Hepatic stellate cell (primary cell): ENCODE data around the gene TRMT1.

ENCODE experiments used
- DNase-seq: peaks from one replicate; pipeline ENCODE4 v3.0.0; 2011; ENCODE audit warnings: low spot score

Gene TRMT1

GRCh38 chr19:13102416-13102665, 14.2 kb downstream of the TRMT1 start:
- no peak for DNase-seq

DNA sequence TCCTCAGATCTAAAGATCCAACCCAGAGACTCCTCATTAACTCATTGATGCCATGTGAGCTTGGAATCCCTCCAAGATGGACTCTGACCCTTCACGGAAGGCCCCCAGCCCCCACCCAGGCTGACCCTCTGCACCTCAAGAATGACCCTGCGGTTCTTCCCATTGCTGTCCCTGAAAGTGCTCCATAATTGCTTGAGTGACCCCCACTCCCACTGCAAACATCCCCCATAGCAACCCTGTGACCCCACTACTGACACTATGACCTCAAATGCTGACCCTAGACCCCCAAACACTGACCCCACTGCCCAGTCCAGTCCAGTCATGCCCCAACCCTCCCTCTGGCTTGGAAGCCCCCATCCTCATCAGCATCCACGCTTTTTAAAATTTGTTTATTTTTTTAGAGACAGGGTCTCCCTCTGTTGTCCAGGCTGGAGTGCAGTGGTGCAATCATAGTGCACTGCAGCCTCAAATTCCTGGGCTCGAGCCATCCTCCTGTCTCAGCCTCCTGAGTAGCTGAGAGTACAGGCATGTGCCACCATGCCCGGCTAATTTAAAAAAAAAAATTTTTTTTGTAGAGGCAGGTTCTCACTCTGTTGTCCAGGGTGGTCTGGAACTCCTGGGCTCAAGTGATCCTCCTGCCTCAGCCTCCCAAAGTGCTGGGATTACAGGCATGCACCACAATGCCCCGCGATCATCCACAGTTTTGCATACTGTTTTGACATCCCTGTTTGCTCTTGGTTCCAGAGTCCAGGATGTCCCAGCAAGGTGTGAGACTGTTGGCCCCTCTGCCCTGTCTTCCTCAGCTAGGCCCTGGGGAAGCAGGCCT, 14.7 kb downstream of the TRMT1 start:
- DNase-seq: no peak

- no peak for DNase-seq
These were observed 15.5 kb downstream of the TRMT1 start for GRCh38 chr19:13100841-13101589.

- DNase-seq: no peak
These were observed 16.4 kb downstream of the TRMT1 start for GRCh38 chr19:13100031-13100588.

- peak; percentile 53 for DNase-seq
These were observed 17.2 kb downstream of the TRMT1 start for GRCh38 chr19:13099073-13099999.

- peak; percentile 85 for DNase-seq
These were observed 18.1 kb downstream of the TRMT1 start for GRCh38 chr19:13098277-13099072.

GRCh38 chr19:13097463-13098258, 18.9 kb downstream of the TRMT1 start:
- DNase-seq: no peak

DNA sequence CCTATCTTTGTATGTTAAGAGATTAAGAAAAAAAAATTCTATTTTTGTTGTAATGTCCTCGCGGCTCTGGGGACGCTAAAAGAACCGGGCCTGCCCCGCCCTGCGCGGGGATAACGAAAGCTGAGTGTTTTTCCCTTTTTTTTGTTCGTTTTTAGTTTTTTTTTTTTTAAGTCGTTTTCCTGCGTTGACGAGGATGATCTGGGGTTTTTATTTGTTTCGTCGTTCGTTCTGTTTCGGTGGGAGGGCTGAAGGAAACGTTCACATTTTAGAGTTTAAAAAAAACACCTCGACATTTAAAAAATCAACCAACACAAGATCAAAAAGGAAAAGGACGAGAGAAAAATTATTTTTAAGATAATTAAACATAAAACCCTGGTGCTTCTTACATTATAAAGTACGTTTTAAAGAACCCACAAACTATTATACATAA, 19.5 kb downstream of the TRMT1 start:
- no peak for DNase-seq

DNA sequence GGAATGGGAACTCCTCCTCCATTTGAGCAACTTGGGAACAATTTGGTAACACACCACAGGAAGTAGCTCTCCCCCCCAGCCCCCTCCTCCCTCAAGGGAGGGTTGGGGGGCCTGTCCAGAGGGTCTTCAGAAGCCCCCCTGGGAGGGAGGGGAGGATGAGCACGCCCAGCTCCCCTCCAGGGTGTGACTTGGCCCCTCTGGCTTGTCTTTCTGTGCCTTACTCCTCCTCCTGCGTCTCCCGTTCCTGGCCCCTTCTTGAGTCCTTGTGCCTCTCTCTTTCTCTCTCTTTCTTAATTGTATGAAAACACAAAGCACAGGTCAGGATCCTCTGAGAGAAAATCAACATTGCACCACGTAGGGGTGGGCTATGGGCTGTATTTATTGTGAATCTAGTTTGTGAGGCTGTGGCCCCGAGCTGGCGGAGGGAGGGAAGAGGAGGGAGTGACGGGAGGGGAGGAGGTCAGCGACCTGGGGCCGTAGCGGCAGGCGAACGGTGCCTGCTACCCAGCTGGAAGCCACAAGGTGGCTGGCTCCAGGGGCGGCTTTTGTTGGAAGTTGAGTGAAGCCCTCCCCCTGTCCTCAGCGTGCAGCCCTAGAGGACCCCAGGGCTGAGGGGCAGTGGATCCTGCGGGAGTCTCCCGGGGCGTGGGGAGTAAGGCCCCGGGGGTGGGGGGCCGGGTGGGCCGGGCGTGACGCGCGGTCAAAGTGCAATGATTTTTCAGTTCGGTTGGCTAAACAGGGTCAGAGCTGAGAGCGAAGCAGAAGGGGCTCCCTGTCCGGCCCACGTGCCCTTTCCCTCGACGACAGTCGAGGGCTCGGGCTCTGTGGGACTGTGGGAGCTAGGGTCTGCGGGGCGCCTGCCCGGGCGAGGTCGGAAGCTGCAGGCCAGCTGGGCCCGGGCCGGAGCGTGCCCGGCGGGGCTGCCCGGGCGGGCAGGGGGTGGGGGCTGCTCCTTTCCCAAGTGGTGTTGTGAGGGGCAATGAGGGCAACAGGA, 20.3 kb downstream of the TRMT1 start:
- no peak for DNase-seq

GRCh38 chr19:13095393-13095784, 21.2 kb downstream of the TRMT1 start:
- no peak for DNase-seq

DNA sequence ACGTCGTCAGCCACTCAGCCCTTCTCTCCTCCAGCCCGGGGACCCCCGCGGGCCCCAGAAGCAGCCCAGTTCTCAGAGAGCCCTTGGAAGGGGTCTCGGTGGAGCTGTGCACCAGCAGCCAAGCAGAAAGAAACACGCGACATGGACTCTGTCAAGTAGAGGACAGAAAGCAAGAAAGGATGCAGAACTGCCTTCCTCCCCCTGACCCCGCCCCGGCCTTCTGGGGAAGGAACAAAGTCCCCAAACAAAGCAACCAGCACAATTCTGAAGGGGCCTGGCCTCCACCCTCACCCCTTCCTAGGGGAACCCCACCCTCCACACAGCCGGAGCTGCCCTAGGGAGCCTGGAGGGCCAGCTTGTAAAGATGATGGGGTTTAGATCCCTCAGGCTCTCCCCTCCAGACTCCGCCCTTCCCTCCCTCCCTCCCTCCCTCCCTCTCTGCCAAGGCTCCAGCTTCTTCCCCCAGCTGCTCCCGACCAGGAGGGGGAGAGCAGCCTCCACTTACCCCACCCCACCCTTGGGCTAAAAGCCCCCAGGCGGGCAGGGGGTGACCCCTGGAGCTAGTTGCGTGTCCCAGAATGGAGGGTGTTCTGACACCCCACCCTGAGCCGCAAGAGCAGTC, 21.7 kb downstream of the TRMT1 start:
- no peak for DNase-seq

DNA sequence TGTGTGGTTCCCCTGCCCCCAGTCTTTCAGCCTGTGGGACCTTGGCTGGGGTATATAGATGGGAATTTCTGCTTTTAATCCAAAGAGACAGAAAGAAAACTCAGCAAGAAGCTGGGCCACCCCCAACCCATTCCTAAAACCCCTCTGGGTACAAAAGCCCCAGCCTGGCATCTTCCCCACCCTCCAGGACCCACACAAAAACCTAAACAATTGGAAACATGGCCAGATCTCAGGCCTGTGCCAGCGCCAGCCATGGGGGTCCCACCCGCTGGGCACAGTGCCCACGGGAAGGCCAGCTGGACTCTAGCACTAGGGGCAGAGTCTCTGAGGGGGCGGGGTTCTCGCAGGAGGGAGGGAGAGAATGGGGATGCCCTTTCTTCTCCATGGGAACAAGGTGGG, 22.4 kb downstream of the TRMT1 start:
- DNase-seq: no peak

DNA sequence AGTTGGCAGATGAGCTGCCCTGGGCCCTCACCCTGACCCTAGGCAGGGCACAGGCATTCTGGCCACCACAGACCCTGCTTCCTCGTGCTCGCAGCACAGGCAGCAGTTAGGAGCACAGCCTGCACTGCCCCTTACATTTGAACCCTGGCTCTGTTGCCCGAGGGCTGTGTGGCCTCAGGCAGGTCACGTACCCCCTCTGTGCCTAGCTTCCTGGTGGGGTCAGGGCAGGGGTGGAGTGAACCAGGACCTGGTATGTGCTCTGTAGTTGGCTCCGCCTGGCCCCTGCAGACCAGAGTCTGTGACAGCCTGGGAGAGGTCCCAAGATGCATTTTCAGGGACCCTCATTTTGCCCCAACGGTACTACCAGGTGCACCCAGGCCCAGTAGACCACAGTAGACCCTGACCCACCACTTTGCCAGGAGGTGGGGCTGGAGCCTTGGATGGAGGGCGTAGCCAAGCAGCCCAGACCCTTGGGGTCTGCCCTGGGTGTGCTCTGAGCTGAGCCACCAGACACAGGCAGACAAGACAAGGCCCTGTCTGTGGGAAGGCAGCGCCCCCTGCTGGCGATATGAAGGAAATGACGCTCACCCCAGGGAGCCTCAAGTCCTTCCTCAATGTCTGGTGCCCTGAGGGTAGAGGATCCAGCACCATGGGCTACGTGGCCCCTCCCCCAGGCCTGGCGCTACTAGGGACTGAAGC, 23.0 kb downstream of the TRMT1 start:
- peak; percentile 96 for DNase-seq

DNA sequence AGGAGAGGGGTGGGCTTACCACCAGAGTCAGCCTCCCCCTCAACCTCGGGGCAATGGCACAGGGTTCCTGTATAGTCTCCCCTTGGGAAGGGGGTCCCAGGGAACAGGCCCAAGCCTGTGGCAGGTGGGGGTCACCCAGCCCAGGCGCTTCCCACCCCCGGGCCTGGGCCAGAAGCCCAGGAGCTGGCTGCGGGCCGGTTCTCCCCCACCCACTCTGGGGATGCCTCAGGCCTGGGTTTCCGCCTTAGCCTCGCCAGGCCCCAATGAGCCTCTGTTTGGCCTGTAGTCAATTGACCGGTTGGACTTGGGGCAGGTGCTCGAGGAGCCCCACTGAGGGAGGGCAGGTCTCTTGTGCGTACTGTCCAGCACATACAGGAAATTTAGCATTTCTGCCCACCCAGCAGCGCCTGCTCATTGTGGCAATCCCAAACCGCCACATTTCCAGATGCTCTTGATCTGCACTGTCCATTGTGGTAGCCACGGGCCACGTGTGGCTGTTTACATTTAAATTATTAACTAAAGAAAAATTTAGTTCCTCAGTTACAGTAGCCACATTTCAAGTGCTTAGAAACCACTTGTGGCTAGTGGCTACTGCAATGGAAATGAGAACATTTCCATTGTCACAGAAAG, 23.8 kb downstream of the TRMT1 start:
- DNase-seq: no peak

GRCh38 chr19:13092158-13092543, 24.4 kb downstream of the TRMT1 start:
- no peak for DNase-seq

DNA sequence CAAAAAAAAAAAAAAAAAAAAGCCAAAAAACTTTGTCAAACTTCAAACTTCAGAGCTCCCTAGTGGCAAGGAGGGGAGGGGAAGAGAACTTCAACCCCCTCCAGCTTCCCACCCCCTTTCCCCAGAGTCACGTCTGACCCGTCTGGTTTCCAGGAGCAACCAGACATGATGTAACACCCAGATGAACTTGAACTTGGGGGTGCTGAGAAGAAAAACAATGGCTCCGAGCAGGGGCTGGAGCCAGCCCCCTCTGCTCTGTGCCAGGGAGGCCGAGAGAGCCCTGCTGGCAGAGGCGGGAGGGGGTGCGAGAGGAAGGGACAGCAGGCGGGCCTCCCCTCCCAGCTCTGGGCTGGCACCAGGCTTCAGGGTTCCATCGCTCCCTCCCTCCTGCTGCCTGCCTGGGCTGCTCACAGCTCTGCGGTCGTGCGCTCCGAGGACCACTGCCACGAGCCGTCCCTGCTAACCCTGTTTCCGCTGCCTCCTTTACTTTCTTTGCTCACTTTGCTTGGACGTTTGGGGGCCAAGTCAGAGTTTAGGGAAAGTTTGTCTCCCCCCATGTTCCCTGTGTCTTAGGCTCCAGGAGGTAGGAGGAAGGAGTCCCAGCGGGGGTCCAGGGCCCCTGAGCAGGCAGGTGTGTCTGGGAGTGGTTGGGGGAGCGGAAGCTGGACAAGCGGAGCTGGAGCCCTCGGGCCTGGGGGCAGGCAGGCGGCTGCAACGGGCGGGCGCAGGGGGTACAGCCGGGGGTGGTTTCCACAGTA, 25.0 kb downstream of the TRMT1 start:
- DNase-seq: peak; percentile 70
